H7 (cell line): ENCODE measurements around the gene WASF2. TPM values are rescaled to one million over a fixed set of nuclear protein-coding genes. Genes with fewer than 3 reads are reported as not detected.

Source experiments
- DNase-seq: peaks from one replicate; pipeline ENCODE4 v3.0.0; 2012
- H3K27me3 ChIP-seq: 2 replicates; pipeline ENCODE4 v1.6.0; 2011; ENCODE audit warnings: mild to moderate bottlenecking, low read length; ENCODE audit not compliant: control insufficient read depth, insufficient read depth
- H3K36me3 ChIP-seq: replicated peaks from 2 replicates; pipeline ENCODE4 v1.5.1; 2011; ENCODE audit warnings: low read length; ENCODE audit not compliant: control insufficient read depth, insufficient read depth
- H3K4me3 ChIP-seq: 2 replicates; pipeline ENCODE4 v1.5.1; 2011; ENCODE audit warnings: low read depth, mild to moderate bottlenecking, control low read depth, low read length, moderate library complexity; ENCODE audit not compliant: insufficient read depth
- total RNA-seq: library from RNA; depleted of rRNA; stranded (reverse); fragments of >200 nt; shearing (Covaris generic); gene quantifications from 2 replicates; pipeline ENCODE4 v1.2.3, GENCODE V29; 2014

Gene WASF2
- total RNA-seq, 1 experiment from 2014 or later: 34.3 TPM

- Histone ChIP-seq H3K27me3 (no peaks in the 10 kb centered on the region; the same call in 1 of the 2 replicates), H3K4me3 (no peak overlapping the region), H3K36me3 (no peaks in the 10 kb centered on the region)
- peak; percentile 89 for DNase-seq
Observed at GRCh38 chr1:27372808-27373690, 116.9 kb downstream of the WASF2 start.

DNA sequence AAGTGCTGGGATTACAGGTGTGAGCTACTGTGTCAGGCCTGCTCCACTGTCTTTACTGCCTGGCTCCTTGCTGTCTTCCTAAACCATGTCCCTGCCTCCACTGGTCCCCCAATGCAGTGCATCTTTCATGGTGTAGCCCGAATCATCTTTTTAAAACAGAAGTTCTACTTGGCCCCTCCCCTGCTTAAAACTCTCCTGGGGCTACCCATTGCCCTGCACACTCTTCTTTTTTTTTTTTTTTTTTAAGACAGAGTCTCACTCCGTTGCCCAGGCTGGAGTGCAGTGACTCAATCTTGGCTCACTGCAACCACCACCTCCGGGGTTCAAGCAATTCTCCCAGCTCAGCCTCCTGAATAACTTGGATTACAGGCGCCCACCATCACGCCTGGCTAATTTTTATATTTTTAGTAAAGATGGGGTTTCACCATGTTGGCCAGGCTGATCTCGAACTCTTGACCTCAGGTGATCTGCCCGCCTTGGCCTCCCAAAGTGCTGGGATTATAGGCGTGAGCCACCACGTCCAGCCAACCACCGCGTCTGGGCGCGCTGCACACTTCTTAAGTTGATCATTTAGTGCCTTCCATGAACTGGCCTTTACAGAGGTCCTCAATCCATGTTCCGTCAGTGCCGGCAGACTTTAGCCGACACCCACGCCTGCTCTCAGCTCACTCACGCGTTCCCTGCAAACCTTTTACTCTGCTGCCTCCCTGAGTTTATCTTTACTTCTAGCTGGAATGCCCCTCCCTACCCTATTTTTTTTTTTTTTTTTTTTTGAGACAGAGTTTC, 117.8 kb downstream of the WASF2 start:
- Histone ChIP-seq H3K36me3 (no peaks in the 10 kb centered on the region), H3K4me3 (no peak overlapping the region), H3K27me3 (peaks cover 2% of the 10 kb centered on the region)
- no peak for DNase-seq

DNA sequence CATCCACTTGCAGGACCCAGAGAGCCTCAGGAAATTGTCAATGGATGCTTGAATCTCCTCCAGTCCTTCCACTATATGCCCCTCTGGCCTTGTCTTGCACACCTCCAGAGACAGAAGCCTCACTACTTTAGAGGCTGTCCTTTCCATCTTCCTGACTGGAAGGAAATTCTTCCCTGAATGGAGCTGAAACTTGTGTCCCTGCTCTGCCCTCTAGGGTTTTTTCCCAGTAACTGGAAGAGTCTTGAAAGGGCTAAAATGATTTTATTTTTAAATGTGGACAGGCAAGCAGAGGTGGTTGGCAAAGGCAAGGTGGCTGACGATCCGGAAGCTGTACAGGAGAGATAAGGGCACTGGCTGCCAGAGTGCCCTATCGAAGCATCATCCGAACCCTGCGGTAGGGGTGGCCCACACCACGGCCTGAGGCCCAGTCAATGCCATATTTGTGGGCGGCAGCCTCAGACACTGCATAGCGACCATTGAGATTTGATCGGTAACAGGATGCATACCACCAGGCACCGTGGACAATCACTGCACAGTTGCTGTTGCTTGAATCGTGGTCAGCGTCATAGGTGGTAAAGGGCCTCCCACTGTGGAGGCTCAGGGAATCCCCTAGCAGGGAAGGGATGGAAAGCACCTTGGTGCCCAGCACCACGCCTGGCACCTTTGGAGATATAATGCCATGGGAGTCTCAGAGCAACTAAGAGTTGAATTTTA, 120.9 kb downstream of the WASF2 start:
- DNase-seq: no peak
- Histone ChIP-seq H3K27me3 (peaks cover 2% of the 10 kb centered on the region), H3K4me3 (no peak overlapping the region), H3K36me3 (no peaks in the 10 kb centered on the region)

- no peak for DNase-seq
- no peaks in the 10 kb centered on the region for H3K36me3 ChIP-seq
Observed at GRCh38 chr1:27367160-27367650, 122.8 kb downstream of the WASF2 start.

GRCh38 chr1:27366411-27367159, 123.4 kb downstream of the WASF2 start, which contains the start of gene MAP3K6:
Gene MAP3K6, minus strand, starts transcription at chr1:27366961. Its CDS starts 364 bp downstream, at chr1:27366597.
- Histone ChIP-seq H3K27me3 (peaks cover 12% of the 10 kb centered on the region), H3K36me3 (no peaks in the 10 kb centered on the region), H3K4me3 (peak within 1 kb of the TSS; percentile 76)
- peak; percentile 96 for DNase-seq

More at GRCh38 chr1:27367160-27367650, 122.8 kb downstream of the WASF2 start:
- Histone ChIP-seq H3K27me3 (peaks cover 6% of the 10 kb centered on the region), H3K4me3 (peak overlapping the region; percentile 76)

DNA sequence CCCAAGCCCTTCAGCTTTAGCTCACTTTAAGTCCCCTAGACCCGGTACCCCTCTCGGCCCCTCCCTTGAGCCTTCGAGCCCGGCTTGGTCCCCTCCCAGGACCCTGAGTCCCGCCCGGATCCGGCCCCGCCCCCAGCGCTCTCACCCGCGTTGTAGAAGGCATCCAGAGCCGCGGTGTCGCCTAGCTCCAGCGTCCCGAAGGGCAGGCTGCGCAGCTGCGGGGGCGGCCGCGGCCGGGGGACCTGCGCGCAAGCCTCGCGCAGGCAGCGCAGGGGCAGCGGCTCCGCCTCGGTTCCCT, 123.9 kb downstream of the WASF2 start:
- DNase-seq: peak; percentile 95
- Histone ChIP-seq H3K4me3 (peak overlapping the region; percentile 76), H3K27me3 (peaks cover 17% of the 10 kb centered on the region), H3K36me3 (no peaks in the 10 kb centered on the region)

DNA sequence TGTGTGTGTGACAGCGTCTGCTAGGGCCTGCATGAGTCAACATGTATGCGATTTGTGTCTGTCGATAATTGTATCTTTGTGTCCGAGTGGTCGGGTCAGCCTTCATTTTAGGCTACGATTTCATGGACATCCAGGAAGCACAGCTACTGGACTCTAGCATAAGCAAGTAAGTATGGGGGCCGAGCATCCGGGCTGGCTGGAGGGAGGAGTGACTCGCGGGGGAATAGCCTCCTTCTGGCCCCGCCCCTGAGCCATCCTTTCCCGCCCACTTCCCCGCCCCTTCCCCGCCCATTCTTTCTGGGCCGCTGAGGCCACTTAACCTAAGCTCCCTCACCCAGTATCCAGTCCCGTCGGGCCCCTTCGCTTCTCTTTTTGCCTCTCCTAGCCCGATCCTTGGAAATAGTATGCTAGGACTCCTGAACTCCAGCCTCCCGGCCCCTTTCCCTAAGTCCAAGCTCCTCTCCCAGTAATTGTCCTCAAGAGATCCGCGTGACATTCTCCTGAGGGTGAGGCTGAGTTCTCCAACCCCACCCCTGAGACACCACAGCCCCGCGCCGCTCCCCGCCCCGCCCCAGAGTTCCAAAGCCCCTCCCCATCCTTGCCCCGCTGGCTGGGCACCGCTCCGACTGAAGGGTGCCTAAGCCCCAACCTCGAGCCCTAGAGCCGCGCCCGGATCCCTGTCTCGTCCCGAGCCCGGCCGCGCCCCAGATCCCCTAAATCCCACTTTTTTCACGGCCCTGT, 124.4 kb downstream of the WASF2 start:
- DNase-seq: peak; percentile 97

GRCh38 chr1:27364696-27365371, 125.1 kb downstream of the WASF2 start:
- H3K4me3 ChIP-seq: no peak overlapping the region
- DNase-seq: no peak
- no peaks in the 10 kb centered on the region for H3K36me3 ChIP-seq
- H3K27me3 ChIP-seq: peaks cover 29% of the 10 kb centered on the region

More for the DNA sequence above, 124.4 kb downstream of the WASF2 start:
- H3K36me3 ChIP-seq: no peaks in the 10 kb centered on the region
- peaks cover 22% of the 10 kb centered on the region for H3K27me3 ChIP-seq
- H3K4me3 ChIP-seq: peak overlapping the region; percentile 76

DNA sequence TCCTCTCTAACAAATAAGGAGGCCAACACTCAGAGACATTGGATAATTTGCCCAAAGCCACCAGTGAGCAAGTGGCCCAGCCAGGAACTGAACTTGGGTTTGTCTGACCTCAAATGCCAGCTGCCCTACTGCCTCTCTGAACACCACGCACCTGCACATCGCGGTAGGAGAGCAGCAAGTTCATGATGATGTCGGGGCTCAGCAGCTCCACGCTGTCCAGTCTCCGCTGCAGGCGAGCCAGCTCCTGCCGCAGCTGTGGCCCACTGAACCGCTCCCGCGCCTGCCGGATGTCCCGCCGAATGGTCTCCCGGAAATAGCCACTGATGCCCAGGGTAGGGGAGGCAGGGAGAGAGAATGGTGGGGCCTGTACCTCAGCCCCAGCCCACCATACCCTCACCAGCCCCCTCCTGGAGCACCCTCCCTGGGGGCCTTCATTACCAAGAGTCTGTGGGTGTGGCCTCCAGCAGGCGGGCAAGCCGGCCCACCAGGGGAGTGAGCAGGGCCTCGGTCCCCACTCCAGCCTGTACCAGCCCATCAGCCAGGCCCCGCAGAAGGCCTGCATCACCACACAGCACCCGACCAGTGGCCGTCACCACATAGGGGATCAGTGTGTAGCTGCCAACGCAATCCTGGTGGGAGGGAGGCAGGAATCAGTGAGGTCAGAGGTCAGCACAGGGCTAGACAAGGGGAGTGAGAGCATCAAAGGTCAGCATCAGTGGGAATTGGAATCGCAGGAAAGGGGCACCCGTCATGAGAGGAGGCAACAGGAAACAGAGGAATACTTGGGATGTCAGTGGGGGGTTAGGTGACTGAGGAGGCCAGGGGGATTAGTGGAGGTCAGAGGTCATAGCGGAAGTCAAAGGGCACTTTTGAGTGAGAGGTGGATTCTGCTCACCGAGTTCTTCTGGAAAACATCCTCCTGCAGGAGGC, 125.9 kb downstream of the WASF2 start:
- DNase-seq: no peak
- peaks cover 37% of the 10 kb centered on the region for H3K27me3 ChIP-seq
- no peak overlapping the region for H3K4me3 ChIP-seq
- H3K36me3 ChIP-seq: no peaks in the 10 kb centered on the region

- no peak overlapping the region; the same call in 1 of the 2 replicates for H3K4me3 ChIP-seq
- H3K36me3 ChIP-seq: no peaks in the 10 kb centered on the region; the same call in 1 of the 2 replicates
- peaks cover 50% of the 10 kb centered on the region for H3K27me3 ChIP-seq
- no peak for DNase-seq
Observed at GRCh38 chr1:27361553-27361952, 128.4 kb downstream of the WASF2 start.

- peaks cover 50% of the 10 kb centered on the region for H3K27me3 ChIP-seq
- peak overlapping the region; percentile 94 for H3K4me3 ChIP-seq
- H3K36me3 ChIP-seq: no peaks in the 10 kb centered on the region; the same call in 1 of the 2 replicates
- DNase-seq: peak; percentile 72
Observed at GRCh38 chr1:27361044-27361402, 128.9 kb downstream of the WASF2 start.
